HepG2 (cell line): Measurements from ENCODE around the gene CYP4F2. TPM values are rescaled to one million over a fixed set of nuclear protein-coding genes. Genes with fewer than 3 reads are reported as not detected.

Experiments used
- CCAR2 ChIP-seq: fragments of 200-400 bp; formaldehyde crosslinking; optimal IDR thresholded peaks from 2 replicates; pipeline ENCODE3; 2018; ENCODE audit warnings: low read depth, mild to moderate bottlenecking, low read length, moderate library complexity
- DZIP1 ChIP-seq: sonication (generic); formaldehyde crosslinking; IDR thresholded peaks from 2 replicates; pipeline ENCODE4 v1.5.0; 2020; ENCODE audit warnings: mild to moderate bottlenecking, missing genetic modification reagents
- HDAC6 ChIP-seq: fragments of 200-600 bp; sonication (generic); IDR thresholded peaks from 2 replicates; pipeline ENCODE4 v1.7.0; 2017; ENCODE audit warnings: mild to moderate bottlenecking, antibody characterized with exemption, low read length, low read depth
- KAT8 ChIP-seq: IDR thresholded peaks from 2 replicates; pipeline ENCODE4 v1.6.1; 2016; ENCODE audit warnings: missing genetic modification reagents, missing compliant biosample characterization
- KMT2B ChIP-seq: IDR thresholded peaks from 2 replicates; pipeline ENCODE4 v1.6.1; 2016; ENCODE audit warnings: missing genetic modification reagents, missing compliant biosample characterization
- NONO ChIP-seq, 2 experiments: fragments of 450-650 bp in 1 of 2; sonication (generic) in 1 of 2; formaldehyde crosslinking in 1 of 2; IDR thresholded peaks in 1 of 2; conservative IDR thresholded peaks in 1 of 2; 2 replicates each; pipeline versions ENCODE4 v1.6.1 to v1.8.0; 2017 to 2022; ENCODE audit warnings: mild to moderate bottlenecking in 1 of 2, missing genetic modification reagents in 1 of 2, moderate library complexity in 1 of 2
- ZMYM3 ChIP-seq: sonication (generic); formaldehyde crosslinking; IDR thresholded peaks from 2 replicates; pipeline ENCODE4 v1.5.1; 2020; ENCODE audit warnings: mild to moderate bottlenecking, missing genetic modification reagents
- ZNF841 ChIP-seq: sonication (generic); formaldehyde crosslinking; IDR thresholded peaks from 2 replicates; pipeline ENCODE4 v1.8.1; 2023; ENCODE audit warnings: missing genetic modification reagents, borderline replicate concordance
- ZZZ3 ChIP-seq: sonication (generic); formaldehyde crosslinking; IDR thresholded peaks from 2 replicates; pipeline ENCODE4 v1.4.0; 2020; ENCODE audit warnings: missing genetic modification reagents, mild to moderate bottlenecking, borderline replicate concordance
- polyA plus RNA-seq, 8 experiments: library from polyadenylated mRNA; depleted of rRNA in 3 of 8; stranded (reverse) in 7 of 8; unstranded in 1 of 8; fragments of >200 nt; fragmentation: Illumina TruSeq in 4 of 8; extraction: Trizol in 4 of 8; gene quantifications; 2 replicates each; pipeline versions ENCODE4 v1.2.1 to v1.2.3, GENCODE V29; 2011 to 2016; ENCODE audit warnings: low read depth in 4 of 8, missing spikeins in 1 of 8, mixed read lengths in 1 of 8; ENCODE audit not compliant: insufficient read depth in 1 of 8
- total RNA-seq, 5 experiments: library from RNA; depleted of rRNA; stranded (reverse); fragments of >200 nt; fragmentation: Illumina TruSeq; extraction: Trizol; gene quantifications; 2 replicates each; pipeline ENCODE4 v1.2.3, GENCODE V29; 2016; ENCODE audit warnings: low read depth in 1 of 5
- TF ChIP-seq, protein P1 (sequence below): sonication (generic); formaldehyde crosslinking; IDR thresholded peaks from 2 replicates; pipeline ENCODE4 v1.8.1; 2023; ENCODE audit warnings: mild to moderate bottlenecking, missing genetic modification reagents
- TF ChIP-seq, protein P2 (sequence below): sonication (generic); formaldehyde crosslinking; IDR thresholded peaks from 2 replicates; pipeline ENCODE4 v1.5.0; 2020; ENCODE audit warnings: missing genetic modification reagents

CYP4F2 gene
- total and polyA plus RNA-seq, 2 of the 13 experiments (the other 11 are each of a cell fraction or from before 2014, with no cell fraction given), result 3.7 to 3.9 TPM

- TF ChIP-seq DZIP1 (CRISPR knock-in tag) (no peak), KAT8 (CRISPR knock-in tag) (no peak), CCAR2 (no peak), HDAC6 (no peak), ZNF841 (CRISPR knock-in tag) (no peak), ZMYM3 (CRISPR knock-in tag) (peak; percentile 64), ZZZ3 (CRISPR knock-in tag) (no peak), KMT2B (CRISPR knock-in tag) (peak; percentile 2; the same call in 1 of the 2 replicates), NONO (IDR thresholded peaks at IDR 0.05) (no peak), NONO (CRISPR knock-in tag; conservative IDR thresholded peaks at IDR 0.05) (no peak)
- TF ChIP-seq, protein P1, sequence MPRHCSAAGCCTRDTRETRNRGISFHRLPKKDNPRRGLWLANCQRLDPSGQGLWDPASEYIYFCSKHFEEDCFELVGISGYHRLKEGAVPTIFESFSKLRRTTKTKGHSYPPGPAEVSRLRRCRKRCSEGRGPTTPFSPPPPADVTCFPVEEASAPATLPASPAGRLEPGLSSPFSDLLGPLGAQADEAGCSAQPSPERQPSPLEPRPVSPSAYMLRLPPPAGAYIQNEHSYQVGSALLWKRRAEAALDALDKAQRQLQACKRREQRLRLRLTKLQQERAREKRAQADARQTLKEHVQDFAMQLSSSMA (CRISPR knock-in tag), result no peak
- TF ChIP-seq, protein P2, sequence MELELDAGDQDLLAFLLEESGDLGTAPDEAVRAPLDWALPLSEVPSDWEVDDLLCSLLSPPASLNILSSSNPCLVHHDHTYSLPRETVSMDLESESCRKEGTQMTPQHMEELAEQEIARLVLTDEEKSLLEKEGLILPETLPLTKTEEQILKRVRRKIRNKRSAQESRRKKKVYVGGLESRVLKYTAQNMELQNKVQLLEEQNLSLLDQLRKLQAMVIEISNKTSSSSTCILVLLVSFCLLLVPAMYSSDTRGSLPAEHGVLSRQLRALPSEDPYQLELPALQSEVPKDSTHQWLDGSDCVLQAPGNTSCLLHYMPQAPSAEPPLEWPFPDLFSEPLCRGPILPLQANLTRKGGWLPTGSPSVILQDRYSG (CRISPR knock-in tag), result no peak
Observed at GRCh38 chr19:15935167-15935702, 37.4 kb upstream of the CYP4F2 start (continued).
